ENCODE data around the gene RGS14. TPM values are rescaled to one million over a fixed set of nuclear protein-coding genes. Genes with fewer than 3 reads are reported as not detected.
"Not testable (repeated sequence)": the region's sequence is repeated elsewhere in the genome, so short reads cannot be mapped to it uniquely, and the experiment has no call there.

RGS14 gene
- total RNA-seq, 1 donor = 46.0 TPM

GRCh38 chr5:177396807-177397206 lies 39.1 kb downstream of the RGS14 start:
- DNase-seq (ENCODE audit: low read depth in 2 of 3, low spot score in 2 of 3) = no peak

GRCh38 chr5:177397875-177398390 lies 40.2 kb downstream of the RGS14 start:
- DNase-seq (ENCODE audit: low read depth in 2 of 3, low spot score in 2 of 3) = no peak

GRCh38 chr5:177399997-177400868 lies 42.5 kb downstream of the RGS14 start, which contains the start of gene PFN3:
Gene PFN3 (minus strand): TSS chr5:177400661. CDS start chr5:177400576, 85 bp downstream.
- DNase-seq (ENCODE audit: low read depth in 2 of 3, low spot score in 2 of 3) = peak in 1 of 3 donors; percentile 21

GRCh38 chr5:177402271-177403043 lies 44.7 kb downstream of the RGS14 start:
- peak in 1 of 3 donors; percentile 22 for DNase-seq (ENCODE audit: low read depth in 2 of 3, low spot score in 2 of 3)

- peak in 2 of 3 donors; percentile 54 for DNase-seq (ENCODE audit: low read depth in 2 of 3, low spot score in 2 of 3)
Observed at GRCh38 chr5:177403102-177403791, 45.5 kb downstream of the RGS14 start.

- DNase-seq (ENCODE audit: low read depth in 2 of 3, low spot score in 2 of 3) = peak; percentile 69 to 92 (median 91)
Observed at GRCh38 chr5:177403792-177404640, 46.3 kb downstream of the RGS14 start.

GRCh38 chr5:177404641-177405179 lies 47.0 kb downstream of the RGS14 start:
- DNase-seq (ENCODE audit: low read depth in 2 of 3, low spot score in 2 of 3) = no peak

GRCh38 chr5:177405312-177405711 lies 47.6 kb downstream of the RGS14 start:
- no peak for DNase-seq (ENCODE audit: low read depth in 2 of 3, low spot score in 2 of 3)

- peak in 2 of 3 donors; percentile 73 to 82 for DNase-seq (ENCODE audit: low read depth in 2 of 3, low spot score in 2 of 3)
Observed at GRCh38 chr5:177405805-177406204, 48.1 kb downstream of the RGS14 start.

GRCh38 chr5:177409043-177409801 lies 51.5 kb downstream of the RGS14 start, which contains the start of gene F12:
Gene F12 (minus strand): TSS chr5:177409564. CDS start chr5:177409527, 37 bp downstream.
- no peak for DNase-seq (ENCODE audit: low read depth in 2 of 3, low spot score in 2 of 3)

- DNase-seq (ENCODE audit: low read depth in 2 of 3, low spot score in 2 of 3) = no peak
Observed at GRCh38 chr5:177410575-177410974, 52.9 kb downstream of the RGS14 start.

- no peak for DNase-seq (ENCODE audit: low read depth in 2 of 3, low spot score in 2 of 3)
Observed at GRCh38 chr5:177412603-177413233, 55.0 kb downstream of the RGS14 start.

GRCh38 chr5:177414481-177414880 lies 56.8 kb downstream of the RGS14 start:
- no peak for DNase-seq (ENCODE audit: low read depth in 2 of 3, low spot score in 2 of 3)

GRCh38 chr5:177417081-177417480 lies 59.4 kb downstream of the RGS14 start:
- DNase-seq (ENCODE audit: low read depth in 2 of 3, low spot score in 2 of 3) = not testable (repeated sequence)

- no peak for DNase-seq (ENCODE audit: low read depth in 2 of 3, low spot score in 2 of 3)
Observed at GRCh38 chr5:177419046-177419445, 61.3 kb downstream of the RGS14 start.

- DNase-seq (ENCODE audit: low read depth in 2 of 3, low spot score in 2 of 3) = not testable (repeated sequence)
Observed at GRCh38 chr5:177420472-177420871, 62.7 kb downstream of the RGS14 start.

GRCh38 chr5:177421062-177421798 lies 63.5 kb downstream of the RGS14 start:
- DNase-seq (ENCODE audit: low read depth in 2 of 3, low spot score in 2 of 3) = no peak

Measured in hematopoietic multipotent progenitor cell (in vitro differentiated cells).